Measurements from ENCODE around the gene NFE2L3. TPM values are rescaled to one million over a fixed set of nuclear protein-coding genes. Genes with fewer than 3 reads are reported as not detected.
A peak's percentile ranks its signal among the peaks of the same experiment; 100 is the strongest.

Gene NFE2L3
- total RNA-seq, 4 donors from 2014 or later, result 2.0 to 8.4 (median 5.6) TPM

DNA sequence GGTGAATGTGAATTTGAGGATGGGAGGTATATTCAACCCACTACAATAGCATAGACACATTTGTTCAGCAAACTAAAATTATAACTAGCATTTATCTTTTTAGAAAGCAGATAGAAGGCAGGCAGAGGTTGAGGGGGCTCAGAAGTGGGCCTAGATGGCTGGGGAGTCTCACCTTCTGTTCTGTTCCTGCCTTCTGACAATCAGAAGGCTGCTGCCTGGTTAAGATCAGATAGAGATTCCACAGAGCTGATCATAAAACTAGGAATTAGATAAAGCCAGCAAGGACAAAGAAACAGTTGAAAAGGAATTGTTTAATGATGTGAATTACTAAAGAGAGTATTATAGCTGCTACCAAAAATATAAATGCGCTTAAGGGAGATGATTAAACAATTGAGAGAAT, 11.6 kb upstream of the NFE2L3 start:
- no peaks in the 10 kb centered on the region for H3K36me3 ChIP-seq
- TF ChIP-seq, protein P1, sequence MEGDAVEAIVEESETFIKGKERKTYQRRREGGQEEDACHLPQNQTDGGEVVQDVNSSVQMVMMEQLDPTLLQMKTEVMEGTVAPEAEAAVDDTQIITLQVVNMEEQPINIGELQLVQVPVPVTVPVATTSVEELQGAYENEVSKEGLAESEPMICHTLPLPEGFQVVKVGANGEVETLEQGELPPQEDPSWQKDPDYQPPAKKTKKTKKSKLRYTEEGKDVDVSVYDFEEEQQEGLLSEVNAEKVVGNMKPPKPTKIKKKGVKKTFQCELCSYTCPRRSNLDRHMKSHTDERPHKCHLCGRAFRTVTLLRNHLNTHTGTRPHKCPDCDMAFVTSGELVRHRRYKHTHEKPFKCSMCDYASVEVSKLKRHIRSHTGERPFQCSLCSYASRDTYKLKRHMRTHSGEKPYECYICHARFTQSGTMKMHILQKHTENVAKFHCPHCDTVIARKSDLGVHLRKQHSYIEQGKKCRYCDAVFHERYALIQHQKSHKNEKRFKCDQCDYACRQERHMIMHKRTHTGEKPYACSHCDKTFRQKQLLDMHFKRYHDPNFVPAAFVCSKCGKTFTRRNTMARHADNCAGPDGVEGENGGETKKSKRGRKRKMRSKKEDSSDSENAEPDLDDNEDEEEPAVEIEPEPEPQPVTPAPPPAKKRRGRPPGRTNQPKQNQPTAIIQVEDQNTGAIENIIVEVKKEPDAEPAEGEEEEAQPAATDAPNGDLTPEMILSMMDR (IDR thresholded peaks at IDR 0.05), result no peak
- no peak for TF ChIP-seq POLR2A (IDR thresholded peaks at IDR 0.05)

GRCh38 chr7:26141077-26141476, 10.9 kb upstream of the NFE2L3 start:
- Histone ChIP-seq H3K9me3 (no peaks in the 10 kb centered on the region), H3K36me3 (no peaks in the 10 kb centered on the region), H3K4me3 (no peak overlapping the region), H3K27ac (no peak overlapping the region), H3K4me1 (peaks cover 0 to 20% (median 0%) of the 10 kb centered on the region in 3 donors), H3K27me3 (no peaks in the 10 kb centered on the region)
- TF ChIP-seq, protein P1 (IDR thresholded peaks at IDR 0.05), result no peak
- no peak for TF ChIP-seq POLR2A (IDR thresholded peaks at IDR 0.05)
- 78 to 92% methylated on average over 2 of the region's 2 CpGs for WGBS, 2 donors
- intact Hi-C loops (cut with DNase I), result loop anchor here (10.0 kb wide), 1 partner anchor 46 kb away; no protein-coding TSS in a partner anchor
- no peak for DNase-seq

More for the DNA sequence above, 11.6 kb upstream of the NFE2L3 start:
- H3K4me3 ChIP-seq, result no peak overlapping the region
- no peak overlapping the region for H3K27ac ChIP-seq
- intact Hi-C loops (cut with DNase I), result loop anchor here (10.0 kb wide), 1 partner anchor 46 kb away; no protein-coding TSS in a partner anchor
- 97 to 100% methylated on average over 1 of the region's 1 CpG for WGBS, 2 donors
- H3K9me3 ChIP-seq, result no peaks in the 10 kb centered on the region
- peaks cover 0 to 20% (median 0%) of the 10 kb centered on the region in 3 donors for H3K4me1 ChIP-seq
- no peaks in the 10 kb centered on the region for H3K27me3 ChIP-seq
- no peak for DNase-seq

- Histone ChIP-seq H3K4me3 (no peak overlapping the region), H3K4me1 (peaks cover 0 to 38% (median 0%) of the 10 kb centered on the region in 3 donors), H3K9me3 (no peaks in the 10 kb centered on the region), H3K36me3 (no peaks in the 10 kb centered on the region), H3K27me3 (no peaks in the 10 kb centered on the region), H3K27ac (peak overlapping the region in 1 of 4 donors; percentile 29)
- intact Hi-C loops (cut with DNase I), result loop anchor here (10.0 kb wide), 1 partner anchor 49 kb away; no protein-coding TSS in a partner anchor
- TF ChIP-seq, protein P1 (IDR thresholded peaks at IDR 0.05), result no peak
- TF ChIP-seq POLR2A (IDR thresholded peaks at IDR 0.05), result no peak
- WGBS, 2 donors, result 26 to 44% methylated on average over 5 of the region's 5 CpGs
- DNase-seq, result no peak
Observed at GRCh38 chr7:26143298-26144048, 8.5 kb upstream of the NFE2L3 start.

DNA sequence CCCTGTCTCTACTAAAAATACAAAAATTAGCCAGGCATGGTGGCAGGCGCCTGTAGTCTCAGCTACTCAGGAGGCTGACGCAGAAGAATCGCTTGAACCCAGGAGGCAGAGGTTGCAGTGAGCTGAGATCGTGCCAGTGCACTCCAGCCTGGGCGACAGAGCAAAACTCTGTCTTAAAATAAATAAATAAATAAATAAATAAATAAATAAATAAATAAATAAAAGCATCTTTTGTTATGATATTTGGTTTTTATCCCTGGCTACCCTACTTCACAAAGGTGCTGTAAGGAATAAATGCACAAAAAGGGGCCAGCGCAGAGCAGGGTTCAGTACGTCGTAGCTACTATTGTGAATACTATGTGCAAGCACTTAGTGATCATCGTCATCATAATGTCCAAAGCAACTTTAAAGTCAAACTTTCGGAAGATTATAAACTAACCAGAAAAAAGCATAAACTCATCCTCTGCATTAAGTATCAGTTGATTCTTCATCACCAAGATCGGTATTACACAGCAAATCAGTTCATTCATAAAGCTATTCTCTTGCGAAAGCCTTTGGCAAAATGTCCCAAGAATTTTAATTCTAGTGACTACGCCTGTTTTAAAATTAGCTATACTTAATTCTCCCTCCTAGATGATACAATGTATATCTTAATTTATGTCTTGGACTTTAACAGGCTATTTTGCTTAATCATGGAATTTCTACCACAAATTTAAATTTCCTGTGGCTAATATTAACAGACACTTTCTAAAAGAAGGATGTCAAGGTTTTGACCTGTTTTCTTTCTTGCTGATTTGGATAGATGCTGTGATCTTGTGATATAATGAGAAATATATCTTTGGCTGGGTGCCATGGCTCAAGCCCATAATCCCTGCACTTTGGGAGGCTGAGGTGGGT, 7.6 kb upstream of the NFE2L3 start:
- H3K4me1 ChIP-seq, result peaks cover 0 to 39% (median 0%) of the 10 kb centered on the region in 3 donors
- intact Hi-C loops (cut with DNase I), result loop anchor here (10.0 kb wide), 1 partner anchor 50 kb away; no protein-coding TSS in a partner anchor
- H3K9me3 ChIP-seq, result no peaks in the 10 kb centered on the region
- WGBS, 2 donors, result 72 to 74% methylated on average over 9 to 13 of the region's 13 CpGs
- H3K36me3 ChIP-seq, result no peaks in the 10 kb centered on the region
- H3K27me3 ChIP-seq, result no peaks in the 10 kb centered on the region
- TF ChIP-seq POLR2A (IDR thresholded peaks at IDR 0.05), result no peak
- TF ChIP-seq, protein P1 (IDR thresholded peaks at IDR 0.05), result no peak
- H3K27ac ChIP-seq, result peak overlapping the region in 1 of 4 donors; percentile 29
- no peak for DNase-seq
- no peak overlapping the region for H3K4me3 ChIP-seq

All from esophagus squamous epithelium (tissue), 5 donors.